T-helper 22 cell (primary cell): ENCODE data around the gene SLC43A2.
"Not testable (repeated sequence)": the region's sequence is repeated elsewhere in the genome, so short reads cannot be mapped to it uniquely, and the experiment has no call there.

ENCODE experiments used
- DNase-seq: peaks from one replicate; pipeline ENCODE4 v3.0.0-alpha.2; 2020; ENCODE audit warnings: low read depth

Gene SLC43A2

DNA sequence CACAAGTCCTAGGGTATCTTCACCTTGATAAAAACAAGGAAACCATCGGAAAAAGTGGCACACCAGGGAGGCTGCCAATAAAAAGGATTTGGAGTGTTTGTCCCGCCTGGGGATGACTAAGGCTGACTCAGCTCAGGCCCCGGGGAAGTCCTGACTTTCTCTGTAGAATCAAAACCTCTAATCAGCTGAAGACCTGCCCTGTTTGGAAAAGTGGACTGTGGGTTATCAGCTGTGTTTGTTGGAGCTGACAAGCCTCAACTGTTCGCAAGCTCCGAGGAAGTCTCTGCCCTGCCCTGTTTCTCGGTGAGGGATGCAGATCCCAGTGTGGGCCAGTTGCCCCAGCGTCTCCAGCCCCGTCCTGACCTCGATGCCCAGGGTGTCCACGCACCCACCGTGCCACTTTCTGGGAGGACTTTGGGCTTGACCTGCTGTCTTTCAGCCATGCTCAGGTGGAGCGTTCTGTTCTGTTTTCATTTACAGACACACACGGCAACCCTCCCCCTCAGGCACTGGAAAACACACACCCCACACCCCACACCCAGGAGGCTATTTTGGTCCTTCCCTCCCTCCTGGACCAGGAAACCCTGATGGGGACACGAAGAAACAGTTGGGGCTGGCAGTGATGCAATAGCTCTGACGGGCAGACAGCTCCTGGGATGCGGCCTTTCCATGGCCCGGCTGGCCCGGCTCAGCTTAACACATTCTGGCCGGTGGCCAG, 38.4 kb downstream of the SLC43A2 start:
- no peak for DNase-seq

- DNase-seq = no peak
Measured at GRCh38 chr17:1588821-1589585, 39.6 kb downstream of the SLC43A2 start.

DNA sequence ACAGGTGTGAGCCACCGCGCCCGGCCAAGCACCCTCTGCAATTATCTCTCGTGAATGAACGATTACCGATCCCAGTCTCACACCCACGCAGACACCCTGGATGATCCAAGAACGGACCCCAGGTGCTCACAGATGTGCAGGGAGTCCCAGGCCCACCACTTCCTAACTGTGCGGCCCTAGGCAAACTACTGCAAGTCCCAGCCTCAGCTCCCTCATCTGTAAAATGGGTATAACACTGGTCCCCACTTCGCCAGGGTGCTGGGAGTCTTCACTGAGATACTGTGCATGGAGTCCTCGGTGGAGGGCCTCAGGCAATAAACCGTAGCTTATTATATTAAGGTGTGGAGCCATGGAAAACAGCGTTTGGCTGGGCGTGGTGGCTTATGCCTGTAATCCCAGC, 44.5 kb downstream of the SLC43A2 start:
- no peak for DNase-seq

DNA sequence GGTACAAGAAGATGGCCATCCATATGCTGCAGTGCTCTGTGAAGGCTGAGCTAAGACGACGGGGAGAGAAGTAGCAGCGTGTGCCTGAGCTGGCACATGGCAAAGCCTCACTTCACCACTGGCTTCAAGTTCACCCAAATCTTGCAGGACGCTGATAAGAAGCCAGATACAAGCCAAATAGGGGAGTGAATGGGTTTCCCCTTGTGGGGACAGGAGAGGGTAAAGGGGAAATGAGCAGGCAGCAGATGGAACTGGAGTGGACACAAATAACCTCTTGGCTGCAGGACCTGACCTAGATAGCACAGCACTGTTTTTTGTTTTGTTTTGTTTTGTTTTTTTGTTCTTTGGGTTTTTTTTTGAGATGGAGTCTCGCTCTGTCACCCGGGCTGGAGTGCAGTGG, 45.1 kb downstream of the SLC43A2 start:
- no peak for DNase-seq

DNA sequence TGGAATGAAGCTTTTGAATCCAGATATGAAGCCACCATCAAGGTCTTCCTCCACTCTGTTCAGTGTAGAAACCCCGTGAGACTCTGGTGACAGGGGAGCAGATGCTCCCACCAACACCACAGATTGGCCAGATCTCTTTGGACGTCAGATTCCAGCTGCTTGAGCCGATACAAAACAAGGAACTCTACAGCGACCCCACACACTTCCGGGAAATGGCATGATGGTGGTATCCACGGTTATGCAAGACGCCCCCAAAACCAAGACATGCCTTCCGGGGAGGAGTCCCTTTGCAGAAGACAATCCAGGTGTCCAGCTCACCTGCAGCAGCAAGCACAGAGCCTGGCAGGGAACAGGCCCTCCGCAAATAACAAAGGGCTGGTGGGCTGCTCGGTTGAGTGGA, 46.3 kb downstream of the SLC43A2 start:
- no peak for DNase-seq

DNA sequence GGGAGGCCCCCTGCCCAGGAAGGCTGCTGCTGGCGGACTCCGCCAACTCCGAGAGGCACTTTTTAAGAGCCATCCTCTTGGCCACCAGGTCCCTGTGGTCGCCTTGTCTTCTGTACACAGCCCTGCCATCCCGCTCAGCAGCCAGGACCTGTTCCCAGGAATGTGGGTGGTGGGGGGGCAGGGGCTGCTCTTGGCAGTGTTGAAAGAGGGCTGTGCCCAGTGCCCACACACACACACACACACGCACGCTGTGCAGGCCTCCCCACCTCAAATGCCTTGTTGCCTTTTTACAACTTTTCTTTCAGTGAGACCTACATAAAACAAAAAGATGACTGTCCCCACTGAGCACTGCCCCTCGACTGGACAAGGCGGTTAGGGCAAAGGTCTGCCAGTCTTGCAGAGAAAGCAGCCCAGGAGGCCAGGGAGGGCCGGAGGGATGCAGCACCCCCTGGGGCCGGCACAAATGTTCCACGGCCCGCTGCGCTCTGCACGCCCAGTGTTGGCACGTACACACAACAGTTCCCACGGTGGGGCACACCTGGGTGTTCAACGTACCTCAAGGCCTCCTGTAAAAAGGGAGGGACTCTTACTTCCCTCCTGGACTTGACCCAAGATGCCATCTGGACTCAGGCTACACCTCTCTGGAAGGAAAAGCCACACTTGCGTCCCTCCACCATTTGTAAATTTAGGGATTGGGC, 47.5 kb downstream of the SLC43A2 start:
- no peak for DNase-seq

DNA sequence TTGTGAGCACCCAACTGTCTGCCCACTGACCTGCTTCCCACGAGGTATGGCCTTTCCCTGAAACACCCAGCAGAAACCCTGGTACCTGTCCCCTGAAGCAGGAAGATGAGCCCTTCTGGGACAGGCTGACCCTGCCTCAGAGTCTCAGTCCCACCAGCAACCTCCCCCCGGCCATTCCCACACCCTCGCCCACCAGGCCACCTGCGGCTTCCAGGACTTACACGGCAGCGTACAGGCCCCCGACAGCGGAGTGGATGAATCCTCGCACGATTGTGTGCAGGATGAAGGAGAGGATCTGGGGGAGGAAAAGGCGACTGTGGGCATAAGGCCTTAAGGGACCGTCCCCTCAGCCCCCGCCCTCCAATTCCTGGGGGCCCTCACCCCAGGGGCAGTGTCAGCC, 50.6 kb downstream of the SLC43A2 start:
- no peak for DNase-seq

DNA sequence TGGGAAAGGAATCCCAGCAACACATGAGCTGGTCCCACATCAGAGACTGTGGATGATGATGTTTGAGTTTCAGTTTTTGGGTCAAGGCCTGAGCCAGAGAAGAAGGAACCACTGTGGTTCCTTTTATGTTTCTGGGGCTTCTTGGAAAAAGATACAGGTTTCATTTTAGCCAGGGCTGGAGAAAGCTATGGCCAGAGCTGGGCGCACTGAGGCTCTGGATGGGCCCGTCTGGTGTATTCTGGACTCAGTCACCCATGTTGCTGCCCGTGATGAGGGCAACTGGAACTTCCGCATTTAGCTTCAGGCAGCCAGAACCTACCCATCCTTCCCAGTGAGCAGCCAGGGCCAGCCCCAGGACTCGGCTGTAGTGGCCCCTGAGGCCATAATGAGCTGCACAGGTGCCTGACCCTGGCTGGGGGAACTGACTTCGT, 51.0 kb downstream of the SLC43A2 start:
- DNase-seq = no peak

DNA sequence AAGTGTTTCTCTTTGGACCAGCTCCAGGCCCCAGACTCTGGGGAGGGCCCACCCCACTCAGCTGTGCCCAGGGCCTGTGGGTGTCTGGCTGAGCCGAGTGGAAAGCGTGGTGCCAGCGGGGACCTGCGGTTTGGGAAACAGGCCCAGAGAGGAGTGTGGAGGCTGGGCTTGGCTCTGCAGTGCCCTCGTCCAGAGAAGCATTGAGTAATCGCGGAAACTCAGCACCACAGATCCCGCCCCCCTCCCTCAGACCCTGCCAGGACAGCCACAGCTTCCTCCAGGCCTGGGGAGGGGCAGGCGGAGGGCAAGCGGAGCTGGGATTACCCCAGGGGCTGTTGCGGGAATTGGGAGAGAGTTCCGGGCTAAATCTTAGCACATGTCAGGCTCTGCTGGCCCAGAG, 51.5 kb downstream of the SLC43A2 start:
- no peak for DNase-seq

DNA sequence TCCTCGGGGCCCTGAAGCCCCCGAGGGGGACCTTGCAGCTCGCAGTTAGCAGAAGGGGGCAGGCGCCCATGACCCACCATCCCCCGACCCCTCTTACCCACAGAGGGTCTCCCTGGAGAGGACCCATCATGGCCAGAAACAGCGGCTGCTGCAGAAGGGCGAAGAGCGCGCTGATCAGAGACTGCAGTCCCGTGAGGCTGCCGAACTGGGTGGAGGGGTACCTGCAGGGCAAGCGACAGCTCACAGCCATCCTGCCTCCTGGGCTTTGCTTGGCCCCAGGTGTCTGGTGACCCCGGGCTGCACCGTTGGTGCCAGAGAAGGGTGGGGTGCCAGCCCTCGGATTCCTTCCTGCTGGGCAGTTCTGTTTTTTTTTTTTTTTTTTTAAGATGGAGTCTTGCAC, 52.1 kb downstream of the SLC43A2 start:
- no peak for DNase-seq

DNA sequence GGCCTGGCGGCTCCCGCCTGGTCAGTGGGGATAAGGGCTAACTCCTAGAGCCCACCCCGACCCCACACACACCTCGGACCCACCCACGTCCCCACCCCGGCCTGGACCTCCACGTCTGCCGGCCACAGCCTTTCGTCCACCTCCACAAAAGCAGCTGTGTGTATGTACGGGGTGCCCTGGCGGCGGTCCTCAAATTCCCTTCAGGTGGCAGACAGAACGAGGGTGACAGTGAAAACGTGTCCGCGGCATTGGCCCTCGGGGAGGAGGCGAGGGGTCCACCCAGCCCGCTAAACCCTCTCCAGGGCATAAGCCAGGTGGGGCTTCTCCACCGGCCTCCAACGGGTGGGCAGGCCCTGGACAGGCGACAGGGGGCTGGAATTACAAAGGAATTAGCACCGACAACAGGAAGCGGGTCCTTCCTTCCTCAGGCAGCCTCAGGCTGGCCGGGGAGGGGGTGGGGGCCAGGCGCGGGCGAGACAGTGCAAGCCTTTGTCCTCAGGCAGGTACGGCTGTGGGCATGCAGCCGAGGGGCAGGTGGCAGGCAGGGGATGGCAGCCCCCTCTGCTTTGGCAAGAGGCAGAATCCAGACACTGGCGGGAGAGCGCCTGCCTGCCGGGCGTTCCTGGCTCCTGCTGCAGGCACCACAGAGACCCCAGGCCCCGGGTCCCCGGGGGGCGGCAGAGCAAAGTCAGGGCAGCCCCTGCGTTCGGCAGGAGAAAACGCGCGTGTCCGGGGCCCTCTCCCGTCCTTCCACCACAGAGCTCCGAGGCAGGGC, 53.8 kb downstream of the SLC43A2 start:
- DNase-seq = no peak

- DNase-seq = no peak
Measured at GRCh38 chr17:1573932-1574696, 54.5 kb downstream of the SLC43A2 start.

DNA sequence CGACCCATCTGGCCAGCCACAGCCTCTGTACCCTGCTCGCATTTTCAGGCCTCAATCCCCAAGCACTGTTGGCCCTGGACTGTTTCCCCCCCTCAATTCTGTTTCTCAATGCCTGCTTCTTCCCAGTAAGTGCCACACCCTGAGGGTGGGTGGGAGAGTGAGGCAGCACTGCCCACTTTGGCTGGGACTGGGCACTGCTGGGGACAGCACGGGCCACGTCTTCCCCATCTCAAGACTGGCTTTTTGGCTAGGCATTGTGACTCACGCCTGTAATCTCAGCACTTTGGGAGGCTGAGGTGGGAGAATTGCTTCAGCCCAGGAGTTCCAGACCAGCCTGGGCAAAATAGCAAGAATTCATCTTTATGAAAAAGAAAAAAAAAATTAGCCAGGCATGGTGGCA, 56.0 kb downstream of the SLC43A2 start:
- not testable (repeated sequence) for DNase-seq

GRCh38 chr17:1571341-1571704, 57.3 kb downstream of the SLC43A2 start:
- DNase-seq = no peak

- no peak for DNase-seq
Measured at GRCh38 chr17:1568950-1569810, 59.5 kb downstream of the SLC43A2 start.

DNA sequence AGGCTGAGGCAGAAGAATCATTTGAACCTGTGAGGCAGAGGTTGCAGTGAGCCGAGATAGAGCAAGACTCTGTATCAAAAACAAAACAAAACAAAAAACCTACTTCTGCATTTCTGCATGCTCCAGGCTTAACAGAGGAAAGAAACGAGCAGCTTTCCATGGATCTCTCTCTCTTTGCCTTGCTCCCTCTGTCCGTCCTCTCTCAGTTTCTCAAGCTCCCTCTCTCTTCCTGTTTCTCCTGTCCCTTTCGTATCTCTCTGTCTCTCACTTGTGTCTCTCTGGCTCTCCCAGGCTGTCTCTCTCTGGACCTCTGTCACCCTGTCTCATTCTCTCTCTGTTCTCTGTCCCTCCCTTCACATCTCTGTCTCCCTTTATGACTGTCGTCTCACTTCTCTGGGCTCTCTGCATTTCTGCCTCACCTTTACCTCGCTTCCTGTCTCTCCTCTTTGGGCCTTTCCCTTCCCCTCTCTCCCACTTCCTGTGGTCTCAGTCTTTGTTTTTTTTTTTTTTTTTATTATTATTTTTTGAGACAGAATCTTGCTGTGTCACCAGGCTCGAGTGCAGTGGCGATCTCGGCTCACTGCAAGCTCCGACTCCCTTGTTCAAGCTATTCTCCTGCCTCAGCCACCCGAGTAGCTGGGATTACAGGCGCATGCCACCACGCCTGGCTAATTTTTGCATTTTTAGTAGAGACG, 62.0 kb downstream of the SLC43A2 start:
- DNase-seq = no peak

DNA sequence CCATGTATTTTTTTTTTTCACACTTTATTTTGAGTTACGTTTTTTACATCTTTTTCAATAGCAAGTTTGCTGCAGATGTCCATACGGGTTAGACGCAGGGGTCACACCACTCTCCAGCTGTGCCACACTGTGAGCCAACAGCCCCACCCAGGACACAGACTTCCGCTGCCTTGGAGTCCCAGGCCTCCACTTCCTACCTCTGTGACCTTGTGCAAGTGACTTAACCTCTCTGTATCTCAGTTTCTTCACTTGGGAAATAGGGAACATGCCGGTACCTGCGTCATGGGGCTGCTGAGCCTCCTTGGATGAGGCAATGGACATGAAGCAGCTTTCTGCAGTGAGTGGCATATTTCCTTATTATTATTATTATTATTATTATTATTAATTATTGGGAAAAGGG, 62.8 kb downstream of the SLC43A2 start:
- no peak for DNase-seq

GRCh38 chr17:1563786-1564613, 64.6 kb downstream of the SLC43A2 start:
- no peak for DNase-seq

DNA sequence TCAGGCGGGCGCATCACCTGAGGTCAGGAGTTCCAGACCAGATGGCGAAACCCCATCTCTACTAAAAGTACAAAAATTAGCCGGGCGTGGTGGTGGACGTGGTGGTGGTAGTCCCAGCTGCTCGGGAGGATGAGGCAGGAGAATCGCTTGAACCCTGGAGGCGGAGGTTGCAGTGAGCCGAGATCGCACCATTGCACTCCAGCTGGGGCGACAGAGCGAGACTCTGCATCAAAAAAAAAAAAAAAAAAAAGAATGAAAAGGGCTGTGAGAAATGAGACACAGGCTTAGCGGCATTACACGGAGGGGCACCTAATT, 65.2 kb downstream of the SLC43A2 start:
- not testable (repeated sequence) for DNase-seq
